OCI-LY3 (cell line): ENCODE measurements around the gene MYLK.
"Not testable (repeated sequence)": the region's sequence is repeated elsewhere in the genome, so short reads cannot be mapped to it uniquely, and the experiment has no call there.

ENCODE experiments used
- H2AFZ ChIP-seq: fragments of 200-600, 300-600 bp; shearing (Covaris generic); 2 replicates; pipeline ENCODE4 v1.6.0; 2014; ENCODE audit warnings: antibody characterized with exemption, low read depth, low read length
- H3K27ac ChIP-seq: fragments of 200-600, 300-600 bp; sonication (generic); 2 replicates; pipeline ENCODE4 v1.5.1; 2014; ENCODE audit warnings: mild to moderate bottlenecking, low read length, moderate library complexity, mixed read lengths
- H3K27me3 ChIP-seq: fragments of 200-600, 300-600 bp; sonication (generic); 2 replicates; pipeline ENCODE4 v1.6.1; 2014; ENCODE audit warnings: low read depth, low read length, mixed read lengths
- H3K36me3 ChIP-seq: fragments of 200-600, 300-600 bp; sonication (generic); replicated peaks from 2 replicates; pipeline ENCODE3; 2014; ENCODE audit warnings: low read depth, low read length, mixed read lengths
- H3K4me1 ChIP-seq: fragments of 300-600, 200-600 bp; sonication (generic); 2 replicates; pipeline ENCODE4 v1.6.1; 2014; ENCODE audit warnings: low read length, mixed read lengths
- H3K4me2 ChIP-seq: fragments of 200-600, 300-600 bp; sonication (generic); 2 replicates; pipeline ENCODE4 v1.6.1; 2014; ENCODE audit warnings: low read length, mixed read lengths
- H3K4me3 ChIP-seq: fragments of 300-600, 200-600 bp; sonication (generic); 2 replicates; pipeline ENCODE4 v1.5.1; 2014; ENCODE audit warnings: antibody characterized with exemption, mild to moderate bottlenecking, low read length, moderate library complexity
- H3K79me2 ChIP-seq: fragments of 300-600, 200-600 bp; shearing (Covaris generic); 2 replicates; pipeline ENCODE4 v1.6.1; 2014; ENCODE audit warnings: mild to moderate bottlenecking, low read length, mixed read lengths
- H3K9ac ChIP-seq: fragments of 300-600, 200-600 bp; shearing (Covaris generic); 2 replicates; pipeline ENCODE4 v1.6.0; 2014; ENCODE audit warnings: mild to moderate bottlenecking, low read length, moderate library complexity
- H3K9me3 ChIP-seq: fragments of 200-600, 300-600 bp; shearing (Covaris generic); 2 replicates; pipeline ENCODE4 v1.6.1; 2014; ENCODE audit warnings: low read length, mixed read lengths; ENCODE audit not compliant: insufficient read depth
- H4K20me1 ChIP-seq: fragments of 200-600, 300-600 bp; sonication (generic); 2 replicates; pipeline ENCODE4 v1.6.1; 2016; ENCODE audit warnings: low read length, mixed read lengths; ENCODE audit not compliant: insufficient read depth
- CTCF ChIP-seq: fragments of 200-600, 300-600 bp; sonication (generic); IDR thresholded peaks from 2 replicates; pipeline ENCODE4 v1.5.1; 2014; ENCODE audit warnings: antibody characterized with exemption, low read length, low read depth
- EZH2phosphoT487 ChIP-seq: fragments of 200-600 bp; shearing (Covaris generic); IDR thresholded peaks from 2 replicates; pipeline ENCODE4 v1.6.1; 2018; ENCODE audit warnings: antibody characterized with exemption, mixed run types, low read depth

Gene MYLK

GRCh38 chr3:123602325-123602724 lies 281.8 kb downstream of the MYLK start:
- H2AFZ ChIP-seq, result no peak overlapping the region
- no peaks in the 10 kb centered on the region for H3K36me3 ChIP-seq
- peaks cover 13% of the 10 kb centered on the region for H3K4me1 ChIP-seq
- H3K4me2 ChIP-seq, result no peak overlapping the region
- H3K9ac ChIP-seq, result no peak overlapping the region
- H3K9me3 ChIP-seq, result no peaks in the 10 kb centered on the region
- H3K27me3 ChIP-seq, result no peaks in the 10 kb centered on the region
- H3K4me3 ChIP-seq, result no peak overlapping the region
- TF ChIP-seq CTCF, result no peak
- TF ChIP-seq EZH2phosphoT487, result no peak
- no peaks in the 10 kb centered on the region for H4K20me1 ChIP-seq
- H3K79me2 ChIP-seq, result no peaks in the 10 kb centered on the region
- no peak overlapping the region for H3K27ac ChIP-seq

GRCh38 chr3:123600863-123601262 lies 283.3 kb downstream of the MYLK start:
- H3K79me2 ChIP-seq, H3K4me1 ChIP-seq, H2AFZ ChIP-seq, H3K27ac ChIP-seq, H3K4me2 ChIP-seq, H3K9ac ChIP-seq, H3K4me3 ChIP-seq, H3K9me3 ChIP-seq, H3K36me3 ChIP-seq, H4K20me1 ChIP-seq, H3K27me3 ChIP-seq: not testable (repeated sequence)

- no peaks in the 10 kb centered on the region for H3K9me3 ChIP-seq
- TF ChIP-seq EZH2phosphoT487 (no peak), CTCF (no peak)
These were observed 286.6 kb downstream of the MYLK start for GRCh38 chr3:123597561-123597960.

GRCh38 chr3:123595396-123596180 lies 288.5 kb downstream of the MYLK start:
- Histone ChIP-seq H3K27ac (no peak overlapping the region), H3K36me3 (peaks cover 12% of the 10 kb centered on the region), H3K79me2 (no peaks in the 10 kb centered on the region), H3K4me1 (no peaks in the 10 kb centered on the region), H3K9ac (no peak overlapping the region), H3K27me3 (no peaks in the 10 kb centered on the region), H3K4me3 (no peak overlapping the region), H4K20me1 (no peaks in the 10 kb centered on the region), H3K4me2 (no peak overlapping the region), H3K9me3 (peaks cover 6% of the 10 kb centered on the region; the same call in 1 of the 2 replicates), H2AFZ (no peak overlapping the region)
- no peak for TF ChIP-seq EZH2phosphoT487
- no peak for TF ChIP-seq CTCF

More at GRCh38 chr3:123597561-123597960, 286.6 kb downstream of the MYLK start:
- H2AFZ ChIP-seq, result no peak overlapping the region
- no peaks in the 10 kb centered on the region for H3K79me2 ChIP-seq
- H3K4me2 ChIP-seq, result no peak overlapping the region
- H3K4me1 ChIP-seq, result no peaks in the 10 kb centered on the region
- no peak overlapping the region for H3K27ac ChIP-seq
- H3K9ac ChIP-seq, result no peak overlapping the region
- no peaks in the 10 kb centered on the region for H4K20me1 ChIP-seq
- no peak overlapping the region for H3K4me3 ChIP-seq
- H3K27me3 ChIP-seq, result no peaks in the 10 kb centered on the region
- peaks cover 4% of the 10 kb centered on the region for H3K36me3 ChIP-seq
